Urothelium cell line (cell line): ENCODE results near the gene UPK1A.
A peak's percentile ranks its signal among the peaks of the same experiment; 100 is the strongest.
"Not testable (repeated sequence)": the region's sequence is repeated elsewhere in the genome, so short reads cannot be mapped to it uniquely, and the experiment has no call there.

Source experiments
- DNase-seq: peaks from one replicate; pipeline ENCODE4 v3.0.0; 2011; ENCODE audit warnings: low spot score, mixed read lengths
- FAIRE-seq: peaks from 2 replicates; lab custom pipeline; 2011; peaks lifted over from hg19 to GRCh38; lab: Jason Lieb, UNC

Gene UPK1A

GRCh38 chr19:35715981-35716800, 49.9 kb downstream of the UPK1A start:
- no peak for FAIRE-seq
- peak; percentile 66 for DNase-seq

GRCh38 chr19:35716801-35717664, 50.7 kb downstream of the UPK1A start:
- FAIRE-seq (peak; percentile 27), DNase-seq (peak; percentile 87)

GRCh38 chr19:35717665-35718344, 51.5 kb downstream of the UPK1A start, which contains the start of gene KMT2B:
Gene KMT2B, plus strand, starts transcription at chr19:35718003. Its CDS starts 16 bp downstream, at chr19:35718019.
- FAIRE-seq: no peak
- peak; percentile 98 for DNase-seq

DNA sequence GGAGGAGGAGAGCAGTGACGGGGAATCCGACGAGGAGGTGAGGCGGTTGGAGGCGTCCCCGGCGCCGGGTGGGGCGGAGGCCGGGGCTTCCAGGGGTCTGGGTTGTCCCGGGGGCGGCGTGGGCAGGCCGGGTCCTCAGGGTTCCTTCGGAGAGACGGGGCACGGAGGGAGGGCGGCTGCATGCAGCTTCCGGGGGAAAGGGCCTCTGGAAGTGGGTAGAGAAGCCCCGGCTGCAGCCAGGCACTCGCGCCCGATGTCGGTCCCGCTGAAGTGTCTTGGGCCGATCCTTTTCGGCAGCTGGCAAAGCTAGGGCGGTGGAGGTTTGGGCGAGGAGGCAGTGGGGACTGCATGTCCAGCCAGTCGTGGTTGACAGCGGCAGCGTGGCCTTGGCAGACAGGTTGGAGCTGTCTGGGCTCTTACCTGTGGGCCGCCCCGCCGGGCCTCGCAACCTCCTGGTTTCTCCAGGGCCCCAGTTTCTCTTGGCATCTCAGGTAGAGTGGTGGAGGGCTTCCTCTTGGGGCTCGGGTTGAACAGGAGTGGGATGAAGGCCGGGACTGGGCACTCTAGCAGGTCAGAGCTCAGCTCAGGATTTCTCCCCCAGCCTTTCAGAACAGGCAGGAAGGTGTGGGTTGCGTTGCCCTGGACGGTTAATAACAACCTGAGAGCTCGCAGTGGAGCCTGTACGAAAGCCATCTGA, 52.2 kb downstream of the UPK1A start:
- FAIRE-seq (no peak), DNase-seq (peak; percentile 33)

GRCh38 chr19:35719402-35720162, 53.3 kb downstream of the UPK1A start:
- no peak for FAIRE-seq

DNA sequence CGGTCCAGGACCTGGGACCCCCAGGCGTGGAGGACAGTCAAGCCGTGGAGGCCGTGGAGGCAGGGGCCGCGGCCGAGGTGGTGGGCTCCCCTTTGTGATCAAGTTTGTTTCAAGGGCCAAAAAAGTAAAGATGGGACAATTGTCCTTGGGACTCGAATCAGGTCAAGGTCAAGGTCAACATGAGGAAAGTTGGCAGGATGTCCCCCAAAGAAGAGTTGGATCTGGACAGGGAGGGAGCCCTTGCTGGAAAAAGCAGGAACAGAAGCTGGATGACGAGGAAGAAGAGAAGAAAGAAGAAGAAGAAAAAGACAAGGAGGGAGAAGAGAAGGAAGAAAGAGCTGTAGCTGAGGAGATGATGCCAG, 53.8 kb downstream of the UPK1A start:
- FAIRE-seq: no peak
- no peak for DNase-seq

More at GRCh38 chr19:35719402-35720162, 53.3 kb downstream of the UPK1A start:
- no peak for DNase-seq

- DNase-seq (no peak), FAIRE-seq (no peak)
Measured at GRCh38 chr19:35720648-35721047, 54.3 kb downstream of the UPK1A start.

- DNase-seq (no peak), FAIRE-seq (no peak)
Measured at GRCh38 chr19:35721374-35721773, 55.1 kb downstream of the UPK1A start.

GRCh38 chr19:35722461-35722860, 56.1 kb downstream of the UPK1A start:
- no peak for DNase-seq
- FAIRE-seq: no peak

- no peak for DNase-seq
Measured at GRCh38 chr19:35722897-35723296, 56.6 kb downstream of the UPK1A start.

GRCh38 chr19:35723671-35724070, 57.4 kb downstream of the UPK1A start:
- FAIRE-seq (no peak), DNase-seq (no peak)

More at GRCh38 chr19:35722897-35723296, 56.6 kb downstream of the UPK1A start:
- no peak for FAIRE-seq

- not testable (repeated sequence) for DNase-seq, FAIRE-seq
Measured at GRCh38 chr19:35724132-35724531, 57.8 kb downstream of the UPK1A start.

DNA sequence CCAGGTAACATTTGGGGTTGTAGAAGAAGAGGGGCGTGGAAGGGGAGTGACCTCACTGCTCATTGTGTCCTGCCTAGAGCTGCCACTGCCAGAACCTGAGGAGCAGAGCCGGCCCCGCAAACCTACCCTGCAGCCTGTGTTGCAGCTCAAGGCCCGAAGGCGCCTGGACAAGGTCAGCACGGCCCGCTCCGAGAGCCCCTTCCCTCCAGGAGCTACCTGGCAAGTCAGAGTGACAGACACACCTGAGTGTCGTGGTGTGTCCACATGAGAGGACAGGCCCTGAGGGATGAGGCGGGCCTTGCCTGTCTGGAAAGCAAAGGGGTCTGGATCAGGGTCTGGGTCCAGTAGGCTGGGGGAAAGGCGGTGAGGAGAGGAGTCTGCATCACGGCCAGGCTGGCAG, 58.2 kb downstream of the UPK1A start:
- no peak for DNase-seq
- FAIRE-seq: no peak

DNA sequence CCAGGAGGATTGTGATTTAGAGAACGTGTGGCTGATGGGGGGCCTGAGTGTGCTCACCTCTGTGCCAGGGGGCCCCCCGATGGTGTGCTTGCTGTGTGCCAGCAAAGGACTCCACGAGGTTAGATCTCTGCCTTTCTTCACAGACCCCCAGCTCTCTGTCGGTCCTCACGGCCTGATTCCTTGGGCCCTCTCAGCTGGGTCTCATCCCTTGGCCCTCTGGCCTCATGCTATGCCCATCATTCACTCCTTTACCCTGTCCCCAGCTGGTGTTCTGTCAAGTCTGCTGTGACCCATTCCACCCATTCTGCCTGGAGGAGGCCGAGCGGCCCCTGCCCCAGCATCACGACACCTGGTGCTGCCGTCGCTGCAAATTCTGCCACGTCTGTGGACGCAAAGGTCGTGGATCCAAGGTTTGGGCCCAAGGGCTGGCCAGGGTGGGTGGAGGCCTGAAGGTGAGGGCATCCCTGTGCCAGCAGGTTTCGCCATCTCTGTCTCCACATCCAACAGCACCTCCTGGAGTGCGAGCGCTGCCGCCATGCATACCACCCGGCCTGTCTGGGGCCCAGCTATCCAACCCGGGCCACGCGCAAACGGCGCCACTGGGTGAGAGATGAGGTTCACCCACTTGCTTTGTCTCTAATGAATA, 59.0 kb downstream of the UPK1A start:
- DNase-seq (no peak), FAIRE-seq (no peak)

- FAIRE-seq (no peak), DNase-seq (no peak)
Measured at GRCh38 chr19:35727053-35727955, 61.0 kb downstream of the UPK1A start.
